NCI-H2107 (cell line): ENCODE data around the gene C9orf72.
A peak's percentile ranks its signal among the peaks of the same experiment; 100 is the strongest.
"Not testable (repeated sequence)": the region's sequence is repeated elsewhere in the genome, so short reads cannot be mapped to it uniquely, and the experiment has no call there.

Experiments used
- DNase-seq: peaks from one replicate; lab custom pipeline; 2025; lab: John Stamatoyannopoulos, UW

Gene C9orf72, protein sequence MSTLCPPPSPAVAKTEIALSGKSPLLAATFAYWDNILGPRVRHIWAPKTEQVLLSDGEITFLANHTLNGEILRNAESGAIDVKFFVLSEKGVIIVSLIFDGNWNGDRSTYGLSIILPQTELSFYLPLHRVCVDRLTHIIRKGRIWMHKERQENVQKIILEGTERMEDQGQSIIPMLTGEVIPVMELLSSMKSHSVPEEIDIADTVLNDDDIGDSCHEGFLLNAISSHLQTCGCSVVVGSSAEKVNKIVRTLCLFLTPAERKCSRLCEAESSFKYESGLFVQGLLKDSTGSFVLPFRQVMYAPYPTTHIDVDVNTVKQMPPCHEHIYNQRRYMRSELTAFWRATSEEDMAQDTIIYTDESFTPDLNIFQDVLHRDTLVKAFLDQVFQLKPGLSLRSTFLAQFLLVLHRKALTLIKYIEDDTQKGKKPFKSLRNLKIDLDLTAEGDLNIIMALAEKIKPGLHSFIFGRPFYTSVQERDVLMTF

GRCh38 chr9:27572918-27573633, at the start of gene C9orf72:
C9orf72 (minus strand) TSS chr9:27573481; CDS start chr9:27567120, 6,361 bp downstream.
- peak; percentile 53 for DNase-seq

- no peak for DNase-seq
These were observed 49.5 kb upstream of the C9orf72 start for GRCh38 chr9:27622693-27623340.

DNA sequence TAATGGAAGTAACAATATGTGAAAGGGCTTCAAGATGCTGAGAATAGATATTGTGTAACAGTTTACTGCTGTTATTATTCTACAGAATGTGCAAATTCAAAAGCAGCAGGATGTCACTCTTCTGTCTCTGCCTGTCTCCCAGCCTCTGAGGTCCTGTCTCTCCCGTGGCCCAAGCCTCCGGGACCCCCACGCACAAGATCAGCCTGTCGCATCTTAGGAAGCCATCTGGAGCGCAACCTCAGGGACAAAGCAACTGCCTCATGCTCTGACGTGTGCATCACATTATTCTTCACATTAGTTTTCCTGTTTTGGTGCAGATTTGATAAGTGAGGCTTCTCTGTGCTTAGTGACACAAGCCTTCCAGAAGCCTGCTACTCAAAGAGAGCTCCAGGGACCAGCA, 46.5 kb upstream of the C9orf72 start:
- DNase-seq, result no peak

- no peak for DNase-seq
These were observed 44.8 kb upstream of the C9orf72 start for GRCh38 chr9:27618066-27618465.

GRCh38 chr9:27614551-27614950, 41.3 kb upstream of the C9orf72 start:
- DNase-seq, result no peak

GRCh38 chr9:27612036-27612435, 38.8 kb upstream of the C9orf72 start:
- not testable (repeated sequence) for DNase-seq

GRCh38 chr9:27610622-27611021, 37.3 kb upstream of the C9orf72 start:
- DNase-seq, result no peak

GRCh38 chr9:27602954-27603353, 29.7 kb upstream of the C9orf72 start:
- no peak for DNase-seq

DNA sequence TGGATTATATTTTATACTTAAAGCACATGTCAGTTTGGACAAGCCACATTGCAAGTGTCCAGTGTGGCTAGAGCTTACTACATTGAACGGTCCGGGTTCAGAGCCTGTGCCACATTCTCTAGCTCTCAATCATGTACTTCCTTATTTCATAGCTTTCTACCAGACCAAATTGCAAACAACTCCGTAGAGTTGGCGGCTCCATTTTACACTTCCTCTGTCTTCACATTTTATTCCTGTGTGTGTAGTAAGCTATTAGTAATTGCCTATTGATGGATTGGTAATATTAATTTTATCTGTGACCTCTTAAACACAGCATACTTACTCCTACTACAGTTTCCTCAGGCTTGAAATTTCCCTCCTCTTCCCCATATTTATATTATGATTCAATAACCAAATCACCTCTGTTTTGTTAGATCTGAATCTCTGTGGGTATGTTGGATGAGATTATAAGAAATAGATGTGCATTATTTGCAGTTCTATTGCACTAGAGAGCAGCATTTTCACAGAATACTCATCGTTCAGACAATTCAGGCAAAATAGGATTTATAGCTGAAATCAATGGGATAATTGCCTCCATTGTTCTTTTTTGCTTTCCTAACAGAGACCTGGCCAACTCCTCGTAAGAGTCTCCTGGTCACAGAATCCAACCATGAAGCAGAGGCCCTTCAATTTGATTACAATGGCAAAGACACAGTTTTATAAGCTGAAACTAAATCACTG, 29.0 kb upstream of the C9orf72 start:
- DNase-seq, result no peak

- DNase-seq, result no peak
These were observed 28.1 kb upstream of the C9orf72 start for GRCh38 chr9:27601396-27601795.

DNA sequence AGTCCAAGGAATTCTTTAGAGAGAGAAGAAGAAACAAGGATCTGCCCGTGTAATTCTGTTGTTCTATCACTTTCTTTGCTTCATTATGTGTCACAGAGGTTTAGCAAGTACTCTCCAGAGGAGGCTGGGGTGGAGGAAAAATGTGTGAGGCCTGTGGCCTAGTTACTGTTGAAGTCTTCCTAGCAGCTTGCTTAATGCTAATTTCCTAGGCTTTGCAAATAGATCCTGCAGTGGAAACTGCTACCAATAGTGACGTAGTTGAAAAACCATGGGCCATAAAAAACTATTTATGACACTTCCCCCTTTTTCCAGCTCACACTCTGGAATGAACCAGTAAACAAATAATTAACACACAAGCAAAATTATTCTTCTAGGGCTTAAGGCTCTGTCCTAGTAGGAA, 27.0 kb upstream of the C9orf72 start:
- no peak for DNase-seq

DNA sequence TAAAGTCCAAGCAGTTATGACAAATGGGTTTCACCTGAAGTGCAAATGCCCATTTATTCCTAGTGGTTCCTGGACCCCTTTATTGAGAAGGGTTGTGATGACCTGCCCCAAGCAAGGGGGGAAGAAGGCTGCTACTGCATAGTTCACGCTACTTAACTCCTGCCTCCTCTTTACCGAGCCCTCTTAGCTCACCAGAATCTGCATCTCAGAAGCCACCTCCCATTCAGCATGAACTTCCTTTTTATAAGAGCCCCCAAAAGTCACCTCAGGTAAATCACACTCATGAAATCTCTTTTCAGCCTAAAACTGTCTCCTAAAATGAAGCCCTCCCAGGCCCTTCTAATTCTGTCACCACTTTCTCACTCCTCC, 26.6 kb upstream of the C9orf72 start:
- no peak for DNase-seq

DNA sequence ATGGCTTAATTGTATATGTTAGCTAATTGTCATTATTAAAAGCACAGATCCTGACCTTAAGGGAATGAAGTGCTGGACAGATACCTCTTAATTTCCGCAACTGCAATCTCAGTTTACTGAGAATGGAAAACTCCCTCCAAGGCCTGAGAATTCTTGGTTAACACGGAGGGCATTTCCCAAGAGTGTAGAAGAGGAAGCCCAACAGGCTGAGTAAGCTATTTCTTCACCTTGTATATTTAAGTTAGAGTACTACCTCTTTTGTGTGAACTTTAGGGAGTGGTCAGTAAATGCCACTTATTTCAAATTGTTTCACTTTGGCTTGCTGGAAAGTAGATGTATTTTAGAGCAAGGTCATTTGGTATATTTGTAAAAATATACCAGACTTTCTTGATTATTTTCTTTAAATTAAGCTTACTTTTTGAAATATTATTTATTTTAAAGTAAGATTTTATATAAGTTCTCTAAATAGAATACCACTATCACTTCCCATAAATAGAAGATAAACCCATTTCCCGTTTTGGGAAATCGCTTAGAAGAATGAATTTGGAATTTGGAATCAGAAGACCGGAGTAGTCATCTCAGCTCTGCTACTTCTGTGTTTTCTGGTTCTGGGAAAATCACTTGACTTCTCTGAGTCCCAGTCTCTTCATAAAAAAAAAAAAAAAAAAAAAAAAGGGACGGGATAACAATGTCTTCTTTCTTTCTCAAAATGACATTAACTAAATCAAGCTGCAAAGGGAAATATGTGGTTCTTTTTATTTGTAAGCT, 26.0 kb upstream of the C9orf72 start:
- DNase-seq, result no peak

GRCh38 chr9:27595733-27596132, 22.5 kb upstream of the C9orf72 start:
- DNase-seq, result no peak

GRCh38 chr9:27591672-27592071, 18.4 kb upstream of the C9orf72 start:
- no peak for DNase-seq

DNA sequence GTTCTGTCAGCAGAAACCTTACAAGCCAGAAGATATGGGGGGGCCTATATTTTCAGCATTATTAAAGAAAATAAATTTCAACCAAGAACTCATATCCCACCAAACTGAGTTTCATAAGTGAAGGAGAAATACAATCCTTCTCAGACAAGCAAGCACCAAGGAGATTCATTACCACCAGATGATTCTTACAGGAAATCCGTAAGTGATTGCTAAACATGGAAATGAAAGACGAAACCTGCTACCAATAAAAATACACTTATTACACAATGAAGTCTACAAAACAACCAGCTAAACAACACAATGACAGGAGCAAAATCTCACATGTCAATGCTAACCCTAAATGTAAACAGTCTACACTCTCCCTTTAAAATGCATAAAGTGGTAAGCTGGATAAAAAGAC, 17.8 kb upstream of the C9orf72 start:
- no peak for DNase-seq

DNA sequence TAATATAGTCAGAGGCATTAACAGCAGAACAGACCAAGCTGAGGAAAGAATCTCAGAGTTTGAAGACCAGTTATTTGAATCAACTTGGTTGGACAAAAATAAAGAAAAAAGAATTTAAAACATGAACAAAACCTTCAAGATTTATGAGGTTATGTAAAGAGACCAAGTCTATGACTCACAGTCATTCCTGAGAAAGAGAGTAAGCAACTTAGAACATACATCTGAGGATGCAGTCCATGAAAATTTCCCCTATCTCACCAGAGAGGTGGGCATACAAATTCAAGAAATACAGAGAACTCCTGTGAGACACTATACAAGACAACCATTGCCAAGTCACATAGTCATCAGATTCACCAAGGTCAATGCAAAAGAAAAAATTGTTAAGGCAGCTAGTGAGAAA, 17.4 kb upstream of the C9orf72 start:
- no peak for DNase-seq

GRCh38 chr9:27589462-27589861, 16.2 kb upstream of the C9orf72 start:
- DNase-seq, result no peak

- no peak for DNase-seq
These were observed 13.0 kb upstream of the C9orf72 start for GRCh38 chr9:27586304-27586703.

- no peak for DNase-seq
These were observed 11.7 kb upstream of the C9orf72 start for GRCh38 chr9:27584931-27585330.

DNA sequence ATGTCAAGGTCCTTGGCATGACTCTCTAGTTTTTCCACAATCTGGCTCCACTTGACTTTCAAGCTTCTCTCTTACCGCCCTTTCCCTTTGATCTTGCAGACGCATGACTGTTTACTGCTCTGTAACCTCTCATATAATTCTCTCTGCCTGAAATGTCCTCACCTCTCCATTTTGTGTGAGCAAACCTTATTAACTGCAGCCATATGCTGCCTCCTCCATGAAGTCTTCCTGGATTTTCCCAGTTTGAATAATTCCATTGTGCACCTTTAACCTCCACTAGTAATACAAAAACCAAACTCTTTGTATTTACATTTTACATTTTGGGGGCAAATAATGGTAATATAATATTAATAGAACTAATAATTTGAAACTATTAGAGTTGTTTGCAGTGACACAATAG, 9.5 kb upstream of the C9orf72 start:
- no peak for DNase-seq
